Lower leg skin (tissue), 3 donors: ENCODE results near the gene DLGAP1.

Source experiments
- POLR2A ChIP-seq, 2 donors: fragments of 450-650 bp; IDR thresholded peaks; one replicate each; pipeline ENCODE4 v1.6.1; 2016 to 2017; ENCODE audit warnings: antibody characterized with exemption in 2 of 2, mild to moderate bottlenecking in 1 of 2, moderate library complexity in 1 of 2
- TF ChIP-seq, protein P1 (sequence below), 3 donors: fragments of 450-650 bp; IDR thresholded peaks; one replicate each; pipeline ENCODE4 v1.5.1; 2016; ENCODE audit warnings: antibody characterized with exemption in 3 of 3, mild to moderate bottlenecking in 3 of 3, moderate library complexity in 2 of 3

DNA sequence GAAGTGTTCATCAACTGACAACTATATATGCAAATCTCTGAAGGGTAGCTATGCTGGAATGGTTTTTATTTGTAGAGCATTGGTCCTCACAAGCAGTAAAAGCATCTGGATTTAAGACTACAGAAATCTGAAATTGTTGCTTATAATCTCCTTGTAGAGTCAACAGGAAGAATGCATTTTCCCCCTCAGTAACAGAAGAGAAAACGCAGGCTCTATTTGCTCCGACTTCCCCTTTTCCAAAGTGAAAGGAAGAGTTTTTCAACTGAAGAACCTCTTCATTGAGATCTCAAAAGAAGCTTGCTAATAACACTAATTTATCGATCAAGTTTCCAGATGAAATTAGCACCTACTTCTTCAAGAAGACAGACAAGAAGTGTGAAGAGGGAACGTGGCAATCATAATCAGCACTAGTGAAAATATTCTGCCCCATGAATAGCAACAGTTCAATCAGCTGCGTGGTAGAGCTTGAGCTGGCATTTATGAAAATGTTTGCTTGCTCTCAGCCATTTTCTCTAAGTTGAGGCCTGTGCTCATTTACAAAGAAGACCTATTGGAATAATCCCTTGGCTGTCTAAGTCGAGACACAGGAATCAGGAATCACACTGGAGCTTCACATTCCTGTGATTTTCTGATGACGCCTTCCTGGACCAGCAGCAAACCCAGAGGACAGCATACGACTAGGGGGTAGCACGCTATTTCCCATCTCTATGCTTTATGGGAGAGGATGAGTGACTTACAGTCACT lies 961.4 kb downstream of the DLGAP1 start:
- TF ChIP-seq, protein P1, sequence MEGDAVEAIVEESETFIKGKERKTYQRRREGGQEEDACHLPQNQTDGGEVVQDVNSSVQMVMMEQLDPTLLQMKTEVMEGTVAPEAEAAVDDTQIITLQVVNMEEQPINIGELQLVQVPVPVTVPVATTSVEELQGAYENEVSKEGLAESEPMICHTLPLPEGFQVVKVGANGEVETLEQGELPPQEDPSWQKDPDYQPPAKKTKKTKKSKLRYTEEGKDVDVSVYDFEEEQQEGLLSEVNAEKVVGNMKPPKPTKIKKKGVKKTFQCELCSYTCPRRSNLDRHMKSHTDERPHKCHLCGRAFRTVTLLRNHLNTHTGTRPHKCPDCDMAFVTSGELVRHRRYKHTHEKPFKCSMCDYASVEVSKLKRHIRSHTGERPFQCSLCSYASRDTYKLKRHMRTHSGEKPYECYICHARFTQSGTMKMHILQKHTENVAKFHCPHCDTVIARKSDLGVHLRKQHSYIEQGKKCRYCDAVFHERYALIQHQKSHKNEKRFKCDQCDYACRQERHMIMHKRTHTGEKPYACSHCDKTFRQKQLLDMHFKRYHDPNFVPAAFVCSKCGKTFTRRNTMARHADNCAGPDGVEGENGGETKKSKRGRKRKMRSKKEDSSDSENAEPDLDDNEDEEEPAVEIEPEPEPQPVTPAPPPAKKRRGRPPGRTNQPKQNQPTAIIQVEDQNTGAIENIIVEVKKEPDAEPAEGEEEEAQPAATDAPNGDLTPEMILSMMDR (IDR thresholded peaks at IDR 0.05), result no peak
- no peak for TF ChIP-seq POLR2A (IDR thresholded peaks at IDR 0.05)
